Bronchial epithelial cell (primary cell): ENCODE results near the gene CELF2. TPM values are rescaled to one million over a fixed set of nuclear protein-coding genes. Genes with fewer than 3 reads are reported as not detected.

Experiments
- DNase-seq: peaks from one replicate; pipeline ENCODE4 v3.0.0-alpha.2; 2010; ENCODE audit warnings: low read depth
- FAIRE-seq: peaks from 2 replicates; lab custom pipeline; 2011; peaks lifted over from hg19 to GRCh38; lab: Jason Lieb, UNC
- H3K27me3 ChIP-seq: 2 replicates; pipeline ENCODE4 v1.5.1; 2011; ENCODE audit warnings: low read length; ENCODE audit not compliant: control insufficient read depth, insufficient read depth
- H3K36me3 ChIP-seq: 2 replicates; pipeline ENCODE4 v1.5.1; 2011; ENCODE audit warnings: low read length; ENCODE audit not compliant: control insufficient read depth, insufficient read depth
- H3K4me3 ChIP-seq: 2 replicates; pipeline ENCODE4 v1.5.1; 2011; ENCODE audit warnings: mild to moderate bottlenecking, low read depth, low read length, control low read depth
- CTCF ChIP-seq: IDR thresholded peaks from 2 replicates; pipeline ENCODE4 v1.5.1; 2011; ENCODE audit warnings: mild to moderate bottlenecking, moderate library complexity, low read length, control low read depth, inconsistent platforms; ENCODE audit not compliant: insufficient read depth, severe bottlenecking
- total RNA-seq: library from RNA; depleted of rRNA; stranded (reverse); fragments of >200 nt; gene quantifications from 2 replicates; pipeline ENCODE4 v1.2.1, GENCODE V29; 2014

Gene CELF2
- total RNA-seq, 1 donor from 2014 or later: 2.1 TPM

DNA sequence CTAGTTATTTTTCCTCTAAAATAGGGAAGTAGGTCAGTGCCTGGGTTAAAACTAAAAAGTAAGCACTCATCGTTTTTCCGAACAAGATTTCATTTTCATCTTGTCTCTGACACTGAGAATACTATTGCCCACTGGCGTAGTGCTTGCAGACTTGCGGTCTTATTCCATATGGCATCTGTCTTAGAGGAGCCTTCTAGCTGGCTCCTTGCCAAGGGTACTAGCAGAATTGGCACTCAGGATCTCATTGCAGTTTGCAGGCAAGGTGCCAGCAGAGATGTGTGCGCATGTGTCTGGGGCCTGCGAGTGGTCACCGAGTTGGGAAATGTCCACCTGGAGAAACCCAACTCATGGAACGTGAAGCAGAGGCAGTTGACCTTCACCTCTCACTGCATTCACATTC lies 143.4 kb downstream of the CELF2 start:
- H3K36me3 ChIP-seq: no peaks in the 10 kb centered on the region
- FAIRE-seq (no peak), DNase-seq (no peak)
- H3K27me3 ChIP-seq: peaks cover 15% of the 10 kb centered on the region
- no peak overlapping the region for H3K4me3 ChIP-seq
- no peak for TF ChIP-seq CTCF

GRCh38 chr10:11161910-11162309 lies 144.2 kb downstream of the CELF2 start:
- FAIRE-seq: no peak
- TF ChIP-seq CTCF: no peak

GRCh38 chr10:11162828-11163599 lies 145.3 kb downstream of the CELF2 start:
- FAIRE-seq: no peak
- no peak overlapping the region for H3K4me3 ChIP-seq
- no peak for DNase-seq
- H3K27me3 ChIP-seq: peaks cover 15% of the 10 kb centered on the region
- H3K36me3 ChIP-seq: no peaks in the 10 kb centered on the region
- no peak for TF ChIP-seq CTCF

More at GRCh38 chr10:11161910-11162309, 144.2 kb downstream of the CELF2 start:
- H3K36me3 ChIP-seq: no peaks in the 10 kb centered on the region
- no peak overlapping the region for H3K4me3 ChIP-seq
- peaks cover 15% of the 10 kb centered on the region for H3K27me3 ChIP-seq
- no peak for DNase-seq

GRCh38 chr10:11163780-11164550 lies 146.3 kb downstream of the CELF2 start:
- H3K36me3 ChIP-seq: no peaks in the 10 kb centered on the region
- DNase-seq (no peak), FAIRE-seq (no peak)
- TF ChIP-seq CTCF: no peak
- H3K4me3 ChIP-seq: no peak overlapping the region
- H3K27me3 ChIP-seq: peaks cover 15% of the 10 kb centered on the region

DNA sequence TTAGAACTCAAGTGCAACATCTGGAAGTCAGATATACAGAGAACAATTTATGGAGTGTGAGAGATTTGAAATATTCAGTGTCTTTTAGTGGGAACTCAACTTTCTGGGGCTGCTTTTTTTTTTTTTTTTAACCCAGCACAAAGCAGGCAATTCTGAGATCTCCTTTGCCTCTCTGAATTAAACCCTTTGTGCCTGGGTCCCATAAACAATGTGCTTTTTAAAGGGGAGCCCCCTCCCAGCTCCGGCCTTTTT lies 146.8 kb downstream of the CELF2 start:
- DNase-seq (no peak), FAIRE-seq (no peak)
- no peak overlapping the region for H3K4me3 ChIP-seq
- no peak for TF ChIP-seq CTCF
- peaks cover 15% of the 10 kb centered on the region for H3K27me3 ChIP-seq
- H3K36me3 ChIP-seq: no peaks in the 10 kb centered on the region
